H1 (cell line): Measurements from ENCODE around the gene NAV2. TPM values are rescaled to one million over a fixed set of nuclear protein-coding genes. Genes with fewer than 3 reads are reported as not detected.

Source experiments
- CTCF ChIA-PET: fragments of 300-600 bp; sonication (Branson Sonifier 250); formaldehyde crosslinking; loops from one replicate; lab custom pipeline; 2021; ENCODE audit not compliant: partially characterized antibody; lab: Charles Lee
- POLR2A ChIA-PET: fragments of 300-600 bp; sonication (Branson Sonifier 250); formaldehyde crosslinking; loops from one replicate; lab custom pipeline; 2021; ENCODE audit warnings: inconsistent platforms; ENCODE audit not compliant: partially characterized antibody; lab: Charles Lee
- DNase-seq, 2 experiments: peaks; one replicate each; pipeline versions ENCODE4 v3.0.0 to v3.0.0-alpha.2; 2010 to 2022; ENCODE audit warnings: low spot score in 2 of 2, low read depth in 1 of 2, mixed read lengths in 1 of 2
- FAIRE-seq: peaks from 2 replicates; lab custom pipeline; 2011; peaks lifted over from hg19 to GRCh38; lab: Jason Lieb, UNC
- H2AFZ ChIP-seq: 2 replicates; pipeline ENCODE4 v1.8.1; 2012; ENCODE audit warnings: low read length, inconsistent platforms
- H2AK5ac ChIP-seq: 2 replicates; pipeline ENCODE4 v1.6.1; 2013; ENCODE audit warnings: low read depth, low read length
- H2BK120ac ChIP-seq: replicated peaks from 2 replicates; pipeline ENCODE3; 2013; ENCODE audit warnings: low read depth, low read length, inconsistent platforms
- H2BK12ac ChIP-seq: 2 replicates; pipeline ENCODE4 v1.6.1; 2013; ENCODE audit warnings: low read depth, low read length
- H2BK15ac ChIP-seq: 2 replicates; pipeline ENCODE4 v1.6.1; 2013; ENCODE audit warnings: low read length
- H2BK20ac ChIP-seq: 2 replicates; pipeline ENCODE4 v1.6.1; 2013; ENCODE audit warnings: low read length
- H2BK5ac ChIP-seq: 2 replicates; pipeline ENCODE4 v1.6.1; 2013; ENCODE audit warnings: low read depth, low read length
- H3K14ac ChIP-seq: 2 replicates; pipeline ENCODE4 v1.6.1; 2013; ENCODE audit warnings: inconsistent platforms; ENCODE audit not compliant: insufficient read length
- H3K18ac ChIP-seq: 2 replicates; pipeline ENCODE4 v1.6.1; 2013; ENCODE audit warnings: low read length; ENCODE audit errors: extremely low read depth
- H3K23ac ChIP-seq: 2 replicates; pipeline ENCODE4 v1.6.1; 2013; ENCODE audit warnings: inconsistent platforms; ENCODE audit not compliant: insufficient read length
- H3K23me2 ChIP-seq: 2 replicates; pipeline ENCODE4 v1.6.1; 2013; ENCODE audit warnings: low read depth, low read length
- H3K27ac ChIP-seq: 2 replicates; pipeline ENCODE4 v1.6.1; 2011; ENCODE audit warnings: low read depth, low read length, inconsistent platforms
- H3K27me3 ChIP-seq, 4 experiments: replicated peaks in 1 of 4; 1 replicate in 1 of 4; 2 replicates in 3 of 4; pipeline versions ENCODE4 v1.6.1 to v1.8.1; 2011 to 2013; ENCODE audit warnings: low read length in 3 of 4, mild to moderate bottlenecking in 3 of 4, inconsistent platforms in 2 of 4, mixed read lengths in 2 of 4, moderate library complexity in 1 of 4; ENCODE audit not compliant: control insufficient read depth in 3 of 4, insufficient read depth in 3 of 4; ENCODE audit errors: extremely low read depth in 1 of 4
- H3K36me3 ChIP-seq, 4 experiments: 2 replicates each; pipeline versions ENCODE4 v1.6.1 to v1.8.1; 2011 to 2013; ENCODE audit warnings: mild to moderate bottlenecking in 4 of 4, low read length in 3 of 4, moderate library complexity in 2 of 4, control low read depth in 1 of 4, inconsistent platforms in 1 of 4; ENCODE audit not compliant: insufficient read depth in 4 of 4, control insufficient read depth in 2 of 4
- H3K4ac ChIP-seq: replicated peaks from 2 replicates; pipeline ENCODE3; 2013; ENCODE audit warnings: low read length, low read depth, mixed read lengths, inconsistent platforms; ENCODE audit not compliant: insufficient read length
- H3K4me1 ChIP-seq, 4 experiments: replicated peaks in 1 of 4; 1 replicate in 1 of 4; 2 replicates in 3 of 4; pipeline versions ENCODE4 v1.6.1 to v1.8.1; 2011 to 2013; ENCODE audit warnings: low read length in 3 of 4, inconsistent platforms in 2 of 4, mixed read lengths in 1 of 4; ENCODE audit not compliant: insufficient read depth in 4 of 4, control insufficient read depth in 3 of 4
- H3K4me2 ChIP-seq, 2 experiments: 2 replicates each; pipeline versions ENCODE4 v1.6.1 to v1.8.1; 2011 to 2013; ENCODE audit warnings: low read depth in 2 of 2, low read length in 2 of 2, control low read depth in 1 of 2, inconsistent platforms in 1 of 2, mild to moderate bottlenecking in 1 of 2; ENCODE audit not compliant: insufficient read depth in 1 of 2
- H3K4me3 ChIP-seq, 4 experiments: fragments of 200-600, 300-600 bp in 1 of 4; sonication (generic), shearing (Covaris generic), sonication (Bioruptor Twin) in 1 of 4; 2 replicates each; pipeline versions ENCODE4 v1.5.1 to v1.8.1; 2011 to 2016; ENCODE audit warnings: low read length in 4 of 4, low read depth in 3 of 4, control low read depth in 2 of 4, inconsistent platforms in 2 of 4, mild to moderate bottlenecking in 2 of 4, mixed read lengths in 1 of 4, moderate library complexity in 1 of 4; ENCODE audit not compliant: insufficient read depth in 2 of 4; ENCODE audit errors: extremely low read depth in 1 of 4
- H3K56ac ChIP-seq: replicated peaks from 2 replicates; pipeline ENCODE3; 2013; ENCODE audit warnings: low read depth, mild to moderate bottlenecking, mixed read lengths, low read length, inconsistent platforms; ENCODE audit not compliant: insufficient read length
- H3K79me1 ChIP-seq: 2 replicates; pipeline ENCODE4 v1.6.1; 2013; ENCODE audit warnings: low read depth, low read length, control low read depth
- H3K79me2 ChIP-seq, 2 experiments: 2 replicates each; pipeline versions ENCODE4 v1.6.1 to v1.8.1; 2012 to 2013; ENCODE audit warnings: low read length in 2 of 2, mild to moderate bottlenecking in 2 of 2, inconsistent platforms in 1 of 2; ENCODE audit not compliant: insufficient read depth in 2 of 2, control insufficient read depth in 1 of 2
- H3K9ac ChIP-seq, 4 experiments: replicated peaks in 1 of 4; 1 replicate in 1 of 4; 2 replicates in 3 of 4; pipeline versions ENCODE4 v1.6.1 to v1.8.1; 2011 to 2013; ENCODE audit warnings: low read depth in 3 of 4, low read length in 3 of 4, control low read depth in 2 of 4, mild to moderate bottlenecking in 2 of 4, moderate library complexity in 2 of 4, inconsistent platforms in 1 of 4; ENCODE audit errors: extremely low read depth in 1 of 4
- H3K9me3 ChIP-seq, 2 experiments: 2 replicates each; pipeline versions ENCODE4 v1.6.1 to v1.8.1; 2012 to 2013; ENCODE audit warnings: mild to moderate bottlenecking in 2 of 2, moderate library complexity in 2 of 2, control low read depth in 1 of 2, inconsistent platforms in 1 of 2, low read depth in 1 of 2, low read length in 1 of 2, mixed read lengths in 1 of 2; ENCODE audit not compliant: insufficient read depth in 2 of 2
- H4K20me1 ChIP-seq, 2 experiments: replicated peaks in 1 of 2; 2 replicates each; pipeline versions ENCODE3 to v1.8.1; 2011 to 2013; ENCODE audit warnings: inconsistent platforms in 2 of 2, low read length in 2 of 2, mild to moderate bottlenecking in 1 of 2; ENCODE audit not compliant: insufficient read depth in 2 of 2, control insufficient read depth in 1 of 2
- H4K5ac ChIP-seq: 2 replicates; pipeline ENCODE4 v1.6.1; 2013; ENCODE audit warnings: low read length, low read depth, mixed read lengths, inconsistent platforms; ENCODE audit not compliant: insufficient read length
- H4K8ac ChIP-seq: 2 replicates; pipeline ENCODE4 v1.8.0; 2013; ENCODE audit warnings: mild to moderate bottlenecking, moderate library complexity, low read length, inconsistent platforms; ENCODE audit not compliant: insufficient read depth; ENCODE audit errors: extremely low read depth
- H4K91ac ChIP-seq: replicated peaks from 2 replicates; pipeline ENCODE3; 2013; ENCODE audit warnings: low read length, mixed read lengths, inconsistent platforms; ENCODE audit not compliant: insufficient read length
- CBX5 ChIP-seq: fragments of 300-800, 300-1000 bp; sonication (generic); IDR thresholded peaks from 2 replicates; pipeline ENCODE4 v1.7.1; 2016; ENCODE audit warnings: antibody characterized with exemption, low read length, low read depth
- KDM1A ChIP-seq: fragments of 200-600, 300-600 bp; sonication (generic); IDR thresholded peaks from 2 replicates; pipeline ENCODE4 v1.7.1; 2016; ENCODE audit warnings: mild to moderate bottlenecking, low read length, borderline replicate concordance
- SIN3A ChIP-seq, 2 experiments: IDR thresholded peaks in 1 of 2; conservative IDR thresholded peaks in 1 of 2; 2 replicates each; pipeline ENCODE4 v1.6.1; 2011 to 2012; ENCODE audit warnings: low read length in 2 of 2, improper control_type of control experiment in 1 of 2, low read depth in 1 of 2, mild to moderate bottlenecking in 1 of 2
- WGBS, 2 experiments: shearing (Covaris generic) in 1 of 2; methylation state at CpG; one replicate each; pipeline versions ENCODE4 v1.1.6 to v1.1.7; 2013 to 2015; ENCODE audit warnings: low lambda C conversion rate in 2 of 2, mixed read lengths in 2 of 2, inconsistent platforms in 1 of 2, low coverage in 1 of 2, missing lambda C conversion rate in 1 of 2; ENCODE audit not compliant: insufficient replicate concordance in 2 of 2, insufficient coverage in 1 of 2, insufficient read length in 1 of 2; ENCODE audit errors: extremely low coverage in 1 of 2, missing lambda C conversion rate in 1 of 2; 5-methylcytosine and 5-hydroxymethylcytosine counted together
- polyA plus RNA-seq, 7 experiments: library from polyadenylated mRNA; depleted of rRNA in 3 of 7; stranded (reverse) in 5 of 7; unstranded in 2 of 7; fragments of >200 nt in 5 of 7; fragments of 200-250 nt in 2 of 7; gene quantifications; 1 replicate in 5 of 7; 2 replicates in 1 of 7; 4 replicates in 1 of 7; pipeline versions ENCODE4 v1.2.1 to v1.2.3, GENCODE V29; 2011 to 2013; ENCODE audit warnings: missing spikeins in 2 of 7, mixed read lengths in 2 of 7
- total RNA-seq: library from RNA; stranded (reverse); fragmentation: NEBNext Ultra II Directional; extraction: Animal tissue kit (Norgen Biotek cat#: 25700); gene quantifications from 2 replicates; pipeline ENCODE4 v1.2.1, GENCODE V29; 2021

NAV2 gene
- total and polyA plus RNA-seq, 2 of the 8 experiments (the other 6 are each of a cell fraction or from before 2014, with no cell fraction given): 35.6 to 73.6 TPM

DNA sequence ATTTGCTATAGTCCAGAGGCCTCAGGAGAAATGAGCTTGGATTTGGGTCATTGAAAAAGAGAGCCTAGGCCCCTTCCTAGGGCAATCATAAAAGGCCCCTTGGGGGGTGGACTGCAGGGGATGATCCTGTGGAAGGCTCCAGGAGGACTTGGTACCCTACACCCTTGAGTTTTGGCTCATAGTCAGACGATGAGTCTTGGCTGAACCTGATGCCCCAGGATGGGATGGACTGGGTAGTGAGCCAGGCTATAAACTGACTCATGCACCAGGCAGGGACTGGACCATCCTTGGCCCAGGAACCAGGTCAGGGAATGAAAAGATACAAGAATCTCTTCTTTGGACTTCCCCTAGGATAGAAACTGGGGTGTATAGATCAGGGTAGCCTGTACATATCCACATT, 54.2 kb downstream of the NAV2 start:
- Histone ChIP-seq H3K79me2 (no peaks in the 10 kb centered on the region), H3K9ac (no peak overlapping the region), H3K27me3 (no peaks in the 10 kb centered on the region), H3K23me2 (no peaks in the 10 kb centered on the region), H3K56ac (no peak overlapping the region), H3K27ac (no peak overlapping the region), H3K79me1 (no peaks in the 10 kb centered on the region), H3K14ac (no peak overlapping the region), H3K9me3 (no peaks in the 10 kb centered on the region), H2AFZ (no peak overlapping the region), H4K20me1 (no peaks in the 10 kb centered on the region), H4K5ac (no peak overlapping the region), H3K23ac (no peak overlapping the region), H3K4me1 (peaks cover 6 to 17% (median 8%) of the 10 kb centered on the region in 4 experiments; a peak in 5 of 7 replicates), H3K36me3 (no peaks in the 10 kb centered on the region), H2AK5ac (no peak overlapping the region), H3K4me3 (no peak overlapping the region), H4K91ac (no peak overlapping the region), H4K8ac (no peak overlapping the region), H2BK12ac (no peak overlapping the region), H2BK120ac (no peak overlapping the region), H2BK5ac (no peak overlapping the region), H3K4ac (no peak overlapping the region), H3K18ac (no peak overlapping the region), H2BK20ac (no peak overlapping the region), H3K4me2 (no peak overlapping the region), H2BK15ac (peak overlapping the region; percentile 51; the same call in 1 of the 2 replicates)
- DNase-seq (no peak), FAIRE-seq (no peak)
- ChIA-PET POLR2A (interaction anchor here (1.0 kb wide), 1 partner anchor 17 kb away, joined by 3 read pairs; no protein-coding TSS in a partner anchor), CTCF (interaction anchor here (1.5 to 2.2 kb wide), 10 partner anchors 8 to 365 kb away, joined by 3 to 10 read pairs (median 8); no protein-coding TSS in a partner anchor)
- TF ChIP-seq CBX5: no peak
- TF ChIP-seq SIN3A (conservative IDR thresholded peaks at IDR 0.05 in 1 of 2, IDR thresholded peaks at IDR 0.05 in 1 of 2; ENCODE audit: low read depth in 1 of 2, low read length in 2 of 2): no peak
- no peak for TF ChIP-seq KDM1A
- 94% methylated on average over 1 of the region's 1 CpG; no CpG with 5 or more reads in 1 of the 2 experiments for WGBS, 2 experiments
